ENCODE data around the gene ATP4A. TPM values are rescaled to one million over a fixed set of nuclear protein-coding genes. Genes with fewer than 3 reads are reported as not detected.

ATP4A gene
- total and polyA plus RNA-seq, 7 donors = 0.10 TPM; not detected in 6

DNA sequence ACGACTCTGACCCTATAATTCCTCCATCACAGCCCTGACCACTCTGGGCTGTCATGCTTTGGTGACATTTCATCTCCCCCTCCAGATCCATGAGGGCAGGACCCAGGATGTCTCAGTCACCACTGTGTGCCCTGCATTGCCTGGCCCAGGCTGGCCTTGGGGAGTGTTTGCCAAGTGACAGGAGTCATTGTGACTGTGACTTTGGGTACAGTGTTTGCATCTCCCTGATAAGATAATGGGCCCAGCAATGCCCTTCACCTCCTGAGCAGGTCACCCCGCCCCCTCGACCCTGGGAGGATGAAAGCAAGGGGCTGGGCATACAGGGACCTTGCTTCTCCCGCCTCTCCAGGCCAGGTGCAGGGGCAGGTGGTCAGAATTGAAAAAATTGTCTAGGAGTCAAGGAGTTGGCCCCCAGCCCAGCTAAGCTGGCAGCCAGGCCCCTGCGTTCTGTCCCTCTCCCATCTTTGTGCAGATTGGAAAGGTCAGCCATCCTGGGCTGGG lies 5.9 kb upstream of the ATP4A start:
- no peaks in the 10 kb centered on the region for H3K9me3 ChIP-seq
- no peak overlapping the region for H3K27ac ChIP-seq
- intact Hi-C loops (cut with DNase I) = no loop called here
- no peak for TF ChIP-seq POLR2AphosphoS5 (IDR thresholded peaks at IDR 0.05)
- TF ChIP-seq, protein P1, sequence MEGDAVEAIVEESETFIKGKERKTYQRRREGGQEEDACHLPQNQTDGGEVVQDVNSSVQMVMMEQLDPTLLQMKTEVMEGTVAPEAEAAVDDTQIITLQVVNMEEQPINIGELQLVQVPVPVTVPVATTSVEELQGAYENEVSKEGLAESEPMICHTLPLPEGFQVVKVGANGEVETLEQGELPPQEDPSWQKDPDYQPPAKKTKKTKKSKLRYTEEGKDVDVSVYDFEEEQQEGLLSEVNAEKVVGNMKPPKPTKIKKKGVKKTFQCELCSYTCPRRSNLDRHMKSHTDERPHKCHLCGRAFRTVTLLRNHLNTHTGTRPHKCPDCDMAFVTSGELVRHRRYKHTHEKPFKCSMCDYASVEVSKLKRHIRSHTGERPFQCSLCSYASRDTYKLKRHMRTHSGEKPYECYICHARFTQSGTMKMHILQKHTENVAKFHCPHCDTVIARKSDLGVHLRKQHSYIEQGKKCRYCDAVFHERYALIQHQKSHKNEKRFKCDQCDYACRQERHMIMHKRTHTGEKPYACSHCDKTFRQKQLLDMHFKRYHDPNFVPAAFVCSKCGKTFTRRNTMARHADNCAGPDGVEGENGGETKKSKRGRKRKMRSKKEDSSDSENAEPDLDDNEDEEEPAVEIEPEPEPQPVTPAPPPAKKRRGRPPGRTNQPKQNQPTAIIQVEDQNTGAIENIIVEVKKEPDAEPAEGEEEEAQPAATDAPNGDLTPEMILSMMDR (IDR thresholded peaks at IDR 0.05) = no peak
- TF ChIP-seq POLR2A (IDR thresholded peaks at IDR 0.05) = no peak
- no peak for TF ChIP-seq EP300 (IDR thresholded peaks at IDR 0.05)
- no peak overlapping the region for H3K4me3 ChIP-seq
- WGBS, 2 donors = 40 to 65% methylated on average over 5 of the region's 5 CpGs
- H3K27me3 ChIP-seq = peaks cover 0 to 20% (median 0%) of the 10 kb centered on the region in 3 donors
- no peak for DNase-seq
- no peaks in the 10 kb centered on the region for H3K4me1 ChIP-seq
- H3K36me3 ChIP-seq = no peaks in the 10 kb centered on the region

GRCh38 chr19:35566738-35567137 lies 3.3 kb upstream of the ATP4A start:
- 74 to 84% methylated on average over 7 of the region's 7 CpGs for WGBS, 2 donors
- Histone ChIP-seq H3K36me3 (no peaks in the 10 kb centered on the region), H3K27ac (no peak overlapping the region), H3K4me1 (no peaks in the 10 kb centered on the region), H3K4me3 (no peak overlapping the region), H3K27me3 (peaks cover 0 to 37% (median 0%) of the 10 kb centered on the region in 3 donors), H3K9me3 (no peaks in the 10 kb centered on the region)
- DNase-seq = no peak
- intact Hi-C loops (cut with DNase I) = no loop called here
- TF ChIP-seq EP300 (IDR thresholded peaks at IDR 0.05) = no peak
- TF ChIP-seq POLR2A (IDR thresholded peaks at IDR 0.05) = no peak
- TF ChIP-seq POLR2AphosphoS5 (IDR thresholded peaks at IDR 0.05) = no peak
- TF ChIP-seq, protein P1 (IDR thresholded peaks at IDR 0.05) = no peak

GRCh38 chr19:35565016-35565856 lies 1.8 kb upstream of the ATP4A start:
- no peak for DNase-seq
- intact Hi-C loops (cut with DNase I) = no loop called here
- no peaks in the 10 kb centered on the region for H3K9me3 ChIP-seq
- peaks cover 0 to 42% (median 6%) of the 10 kb centered on the region in 3 donors for H3K27me3 ChIP-seq
- no peaks in the 10 kb centered on the region for H3K36me3 ChIP-seq
- no peak overlapping the region for H3K4me3 ChIP-seq
- no peak overlapping the region for H3K27ac ChIP-seq
- TF ChIP-seq POLR2AphosphoS5 (IDR thresholded peaks at IDR 0.05) = no peak
- TF ChIP-seq POLR2A (IDR thresholded peaks at IDR 0.05) = no peak
- TF ChIP-seq EP300 (IDR thresholded peaks at IDR 0.05) = no peak
- TF ChIP-seq, protein P1 (IDR thresholded peaks at IDR 0.05) = no peak
- no peaks in the 10 kb centered on the region for H3K4me1 ChIP-seq
- WGBS, 2 donors = 70 to 81% methylated on average over 12 of the region's 12 CpGs

DNA sequence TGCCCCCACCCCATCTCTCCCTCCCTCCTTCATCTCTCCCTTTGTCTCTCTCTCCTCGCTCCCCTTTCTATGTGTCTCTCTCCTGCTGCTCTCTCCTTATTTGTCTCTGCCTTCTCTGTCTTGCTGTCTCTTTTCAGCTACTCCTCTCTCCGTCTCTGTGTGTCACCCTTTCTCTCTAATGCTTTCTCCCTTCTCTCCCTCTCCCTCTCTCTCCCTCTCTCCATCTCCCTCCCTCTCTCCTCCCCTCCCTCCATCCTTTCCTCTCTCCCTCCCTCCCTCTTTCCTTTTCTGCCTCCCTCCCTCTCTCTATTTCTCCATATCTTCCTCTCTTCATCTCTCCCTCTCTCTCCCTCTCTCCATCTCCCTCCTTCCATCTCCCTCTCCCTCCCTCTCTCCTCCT lies 682 bp downstream of the ATP4A start:
- intact Hi-C loops (cut with DNase I) = no loop called here
- Histone ChIP-seq H3K4me1 (peaks cover 0 to 10% (median 8%) of the 10 kb centered on the region in 4 donors), H3K27ac (no peak overlapping the region), H3K4me3 (no peak overlapping the region), H3K36me3 (no peaks in the 10 kb centered on the region), H3K27me3 (peaks cover 13 to 60% (median 30%) of the 10 kb centered on the region in 3 donors), H3K9me3 (no peaks in the 10 kb centered on the region)
- TF ChIP-seq POLR2AphosphoS5 (IDR thresholded peaks at IDR 0.05) = no peak
- TF ChIP-seq EP300 (IDR thresholded peaks at IDR 0.05) = no peak
- TF ChIP-seq, protein P1 (IDR thresholded peaks at IDR 0.05) = no peak
- 67 to 70% methylated on average over 2 of the region's 2 CpGs for WGBS, 2 donors
- DNase-seq = no peak

All from sigmoid colon (tissue), 7 donors.